CD4-positive, alpha-beta T cell treated with Interleukin-2 at 100 ng/mL for 4 hours (primary cell): Measurements from ENCODE around the gene AKR1D1.

ENCODE experiments used
- DNase-seq: peaks from one replicate; pipeline ENCODE4 v3.0.0-alpha.2; 2020; ENCODE audit warnings: low spot score

The AKR1D1 gene

DNA sequence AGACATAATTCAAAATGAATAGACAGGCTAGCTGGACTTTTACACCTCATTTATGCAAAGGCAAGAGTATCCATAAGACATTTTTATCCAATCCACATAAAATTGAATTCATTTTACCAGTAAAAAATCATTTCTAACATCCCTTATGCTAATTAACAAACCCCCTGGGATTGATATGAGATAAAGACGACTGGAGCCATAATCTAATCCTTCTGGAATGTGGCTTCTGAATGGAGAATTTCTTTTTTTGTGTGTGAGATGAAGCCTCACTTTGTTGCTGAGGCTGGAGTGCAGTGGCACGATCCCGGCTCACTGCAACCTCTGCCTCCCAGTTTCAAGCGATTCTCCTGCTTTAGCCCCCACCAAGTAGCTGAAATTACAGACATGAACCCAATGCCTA, 90.4 kb downstream of the AKR1D1 start:
- DNase-seq: no peak

DNA sequence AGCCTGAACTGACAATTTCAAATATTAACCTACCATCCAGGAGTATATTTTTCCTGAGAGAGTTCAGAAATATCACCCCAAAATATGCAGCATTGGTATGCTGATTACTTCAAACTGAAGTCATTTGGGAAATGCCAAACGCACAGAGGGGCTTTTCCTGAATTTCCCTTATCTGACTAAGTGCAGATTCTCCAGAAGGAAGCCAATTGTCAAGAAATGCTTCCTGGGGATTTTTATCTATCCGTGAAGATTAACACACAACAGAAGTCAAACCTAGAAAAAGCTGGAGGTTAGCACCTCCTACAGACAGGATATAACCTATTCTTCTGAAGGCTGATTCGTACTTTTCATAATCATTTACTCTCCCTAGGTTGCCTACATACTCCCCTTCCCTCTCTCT, 91.0 kb downstream of the AKR1D1 start:
- no peak for DNase-seq

DNA sequence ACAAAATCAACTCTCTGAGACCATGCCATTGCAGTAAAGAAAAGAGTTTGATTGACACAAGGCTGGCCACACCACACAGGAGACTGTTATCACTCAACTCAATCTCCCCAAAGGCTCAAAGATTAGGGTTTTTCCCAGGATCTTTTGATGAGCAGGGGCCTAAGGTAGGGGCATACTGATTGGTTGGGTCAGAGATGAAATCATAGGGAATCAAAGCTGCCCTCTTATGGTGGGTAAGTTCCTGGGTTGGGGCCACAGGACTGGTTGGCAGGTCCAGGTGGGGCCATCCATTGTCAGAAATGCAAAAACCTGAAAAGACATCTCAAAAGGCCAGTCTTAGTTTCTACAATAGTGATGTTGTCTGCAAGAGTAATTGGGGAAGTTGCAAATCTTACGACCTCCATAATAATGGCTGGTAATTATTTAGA, 91.6 kb downstream of the AKR1D1 start:
- no peak for DNase-seq
